ENCODE measurements around the gene PCSK5.

PCSK5 gene

DNA sequence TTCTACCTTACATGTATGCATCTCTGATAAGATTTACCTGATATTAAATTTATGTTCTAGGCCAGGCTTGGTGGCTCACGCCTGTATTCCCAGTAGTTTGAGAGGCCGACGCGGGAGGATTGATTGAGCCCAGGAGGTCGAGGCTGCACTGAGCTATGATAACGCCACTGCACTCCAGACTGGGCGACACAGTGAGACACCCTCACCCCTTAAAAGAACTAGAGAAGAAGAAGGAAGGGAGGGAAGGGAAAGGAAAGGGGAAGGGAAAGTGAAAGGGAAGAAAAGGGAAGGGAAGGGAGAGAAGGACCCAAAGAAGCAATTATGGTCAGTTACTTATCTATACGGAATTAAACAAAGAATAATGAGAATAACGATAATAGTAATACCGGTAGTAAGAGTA, 504.9 kb downstream of the PCSK5 start:
- H3K9me3 Mint-ChIP-seq = no peaks in the 10 kb centered on the region
- no peak for ATAC-seq (replicated peaks; ENCODE audit: extremely low read depth, poor library complexity, severe bottlenecking)
- H3K27ac Mint-ChIP-seq (ENCODE audit: low read depth) = peak overlapping the region; percentile 94
- peak overlapping the region; percentile 90 for H3K4me3 Mint-ChIP-seq
- peaks cover 6% of the 10 kb centered on the region for H3K36me3 Mint-ChIP-seq (ENCODE audit: insufficient read depth)
- H3K27me3 Mint-ChIP-seq = no peaks in the 10 kb centered on the region
- DNase-seq (ENCODE audit: low spot score in 2 of 2) = no peak
- peaks cover 22% of the 10 kb centered on the region for H3K4me1 Mint-ChIP-seq

DNA sequence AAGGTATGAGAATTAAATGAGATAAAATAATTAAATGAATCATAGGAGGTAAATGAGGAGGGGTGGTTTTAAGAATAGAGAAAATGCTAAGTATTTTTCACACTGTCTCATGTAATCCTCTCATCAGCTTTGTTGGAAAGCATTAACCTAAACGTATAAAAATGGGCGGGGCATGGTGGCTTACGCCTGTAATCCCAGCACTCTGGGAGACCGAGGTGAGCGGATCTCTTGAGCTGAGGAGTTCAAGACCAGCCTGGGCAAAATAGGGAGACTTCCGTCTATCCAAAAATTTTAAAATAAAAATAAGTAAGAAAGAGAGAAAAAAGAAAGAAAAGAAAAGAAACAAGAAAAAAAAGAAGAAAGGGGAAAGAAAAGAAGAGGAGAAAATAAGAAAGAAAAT, 505.7 kb downstream of the PCSK5 start:
- H3K27me3 Mint-ChIP-seq = no peaks in the 10 kb centered on the region
- peaks cover 22% of the 10 kb centered on the region for H3K4me1 Mint-ChIP-seq
- ATAC-seq (replicated peaks; ENCODE audit: extremely low read depth, poor library complexity, severe bottlenecking) = no peak

GRCh38 chr9:76396597-76396996, 506.1 kb downstream of the PCSK5 start:
- no peak for DNase-seq (ENCODE audit: low spot score in 2 of 2)
- no peaks in the 10 kb centered on the region for H3K9me3 Mint-ChIP-seq
- H3K27ac Mint-ChIP-seq (ENCODE audit: low read depth) = no peak overlapping the region
- no peak overlapping the region for H3K4me3 Mint-ChIP-seq
- no peaks in the 10 kb centered on the region for H3K27me3 Mint-ChIP-seq
- H3K4me1 Mint-ChIP-seq = peaks cover 22% of the 10 kb centered on the region
- H3K36me3 Mint-ChIP-seq (ENCODE audit: insufficient read depth) = peaks cover 6% of the 10 kb centered on the region
- ATAC-seq (replicated peaks; ENCODE audit: extremely low read depth, poor library complexity, severe bottlenecking) = no peak

More for the DNA sequence above, 505.7 kb downstream of the PCSK5 start:
- Mint-ChIP-seq H3K36me3 (ENCODE audit: insufficient read depth) (peaks cover 6% of the 10 kb centered on the region), H3K9me3 (no peaks in the 10 kb centered on the region), H3K4me3 (no peak overlapping the region), H3K27ac (ENCODE audit: low read depth) (no peak overlapping the region)
- no peak for DNase-seq (ENCODE audit: low spot score in 2 of 2)

- DNase-seq (ENCODE audit: low spot score in 2 of 2) (no peak), ATAC-seq (replicated peaks; ENCODE audit: extremely low read depth, poor library complexity, severe bottlenecking) (no peak)
- H3K4me1 Mint-ChIP-seq = peaks cover 13% of the 10 kb centered on the region
- H3K4me3 Mint-ChIP-seq = no peak overlapping the region
- H3K36me3 Mint-ChIP-seq (ENCODE audit: insufficient read depth) = no peaks in the 10 kb centered on the region
- no peaks in the 10 kb centered on the region for H3K9me3 Mint-ChIP-seq
- no peak overlapping the region for H3K27ac Mint-ChIP-seq (ENCODE audit: low read depth)
- no peaks in the 10 kb centered on the region for H3K27me3 Mint-ChIP-seq
These were observed 509.4 kb downstream of the PCSK5 start for GRCh38 chr9:76399856-76400255.

- DNase-seq (ENCODE audit: low spot score in 2 of 2) = no peak
- Mint-ChIP-seq H3K4me1 (peaks cover 8% of the 10 kb centered on the region), H3K27me3 (no peaks in the 10 kb centered on the region), H3K9me3 (no peaks in the 10 kb centered on the region), H3K36me3 (ENCODE audit: insufficient read depth) (no peaks in the 10 kb centered on the region), H3K27ac (ENCODE audit: low read depth) (no peak overlapping the region), H3K4me3 (no peak overlapping the region)
- no peak for ATAC-seq (replicated peaks; ENCODE audit: extremely low read depth, poor library complexity, severe bottlenecking)
These were observed 510.1 kb downstream of the PCSK5 start for GRCh38 chr9:76400534-76401096.

DNA sequence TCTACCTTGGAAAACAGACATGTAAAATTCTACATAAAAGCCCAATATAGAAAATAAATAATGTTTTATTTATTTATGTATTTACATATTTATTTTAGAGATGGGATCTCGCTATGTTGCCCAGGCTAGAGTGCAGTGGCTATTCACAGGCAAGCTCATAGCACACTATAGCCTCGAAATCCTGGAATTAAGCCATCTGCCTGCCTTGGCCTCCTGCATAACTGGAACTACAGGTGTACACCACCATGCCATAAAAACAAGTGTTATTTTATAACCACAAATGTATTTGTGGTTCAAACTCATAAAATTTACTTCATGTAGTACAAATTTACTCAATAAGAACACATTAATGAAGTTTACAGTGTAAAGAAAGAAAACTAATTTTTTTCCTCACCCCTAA, 510.7 kb downstream of the PCSK5 start:
- no peak overlapping the region for H3K4me3 Mint-ChIP-seq
- H3K27ac Mint-ChIP-seq (ENCODE audit: low read depth) = no peak overlapping the region
- ATAC-seq (replicated peaks; ENCODE audit: extremely low read depth, poor library complexity, severe bottlenecking) (no peak), DNase-seq (ENCODE audit: low spot score in 2 of 2) (no peak)
- no peaks in the 10 kb centered on the region for H3K36me3 Mint-ChIP-seq (ENCODE audit: insufficient read depth)
- H3K27me3 Mint-ChIP-seq = no peaks in the 10 kb centered on the region
- H3K9me3 Mint-ChIP-seq = no peaks in the 10 kb centered on the region
- H3K4me1 Mint-ChIP-seq = peaks cover 7% of the 10 kb centered on the region

- no peaks in the 10 kb centered on the region for H3K36me3 Mint-ChIP-seq (ENCODE audit: insufficient read depth)
- no peaks in the 10 kb centered on the region for H3K9me3 Mint-ChIP-seq
- H3K27ac Mint-ChIP-seq (ENCODE audit: low read depth) = no peak overlapping the region
- H3K4me1 Mint-ChIP-seq = peaks cover 7% of the 10 kb centered on the region
- ATAC-seq (replicated peaks; ENCODE audit: extremely low read depth, poor library complexity, severe bottlenecking) = no peak
- H3K27me3 Mint-ChIP-seq = no peaks in the 10 kb centered on the region
- DNase-seq (ENCODE audit: low spot score in 2 of 2) = no peak
- H3K4me3 Mint-ChIP-seq = no peak overlapping the region
These were observed 511.3 kb downstream of the PCSK5 start for GRCh38 chr9:76401580-76402354.

- DNase-seq (ENCODE audit: low spot score in 2 of 2) = no peak
- ATAC-seq (replicated peaks; ENCODE audit: extremely low read depth, poor library complexity, severe bottlenecking) = peak; percentile 70
- Mint-ChIP-seq H3K27ac (ENCODE audit: low read depth) (peak overlapping the region; percentile 85), H3K27me3 (no peaks in the 10 kb centered on the region), H3K36me3 (ENCODE audit: insufficient read depth) (no peaks in the 10 kb centered on the region), H3K4me3 (peak overlapping the region; percentile 53), H3K4me1 (peaks cover 7% of the 10 kb centered on the region), H3K9me3 (no peaks in the 10 kb centered on the region)
These were observed 512.9 kb downstream of the PCSK5 start for GRCh38 chr9:76403352-76403751.

DNA sequence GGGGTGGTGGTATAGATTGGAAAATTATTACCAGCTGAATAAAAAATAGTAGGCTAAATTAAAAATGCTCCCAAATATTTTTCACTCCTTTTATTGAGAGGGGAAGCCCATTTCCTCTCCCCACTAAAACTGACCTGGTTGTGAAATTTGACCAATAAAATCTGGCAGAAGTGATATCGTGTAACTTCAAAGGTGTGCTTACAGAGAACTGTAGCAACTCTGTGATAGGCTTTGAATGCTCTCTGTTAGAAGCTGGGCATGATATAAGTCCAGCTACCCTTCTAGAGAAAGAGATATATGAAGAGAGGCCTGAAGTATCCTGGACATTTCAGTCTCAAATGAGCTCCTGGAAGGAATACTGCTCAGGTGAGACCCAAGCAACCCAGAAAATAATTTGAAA, 513.9 kb downstream of the PCSK5 start:
- Mint-ChIP-seq H3K9me3 (no peaks in the 10 kb centered on the region), H3K4me3 (no peak overlapping the region), H3K27ac (ENCODE audit: low read depth) (no peak overlapping the region), H3K4me1 (peaks cover 7% of the 10 kb centered on the region), H3K36me3 (ENCODE audit: insufficient read depth) (no peaks in the 10 kb centered on the region), H3K27me3 (no peaks in the 10 kb centered on the region)
- ATAC-seq (replicated peaks; ENCODE audit: extremely low read depth, poor library complexity, severe bottlenecking) (no peak), DNase-seq (ENCODE audit: low spot score in 2 of 2) (no peak)

- Mint-ChIP-seq H3K9me3 (no peaks in the 10 kb centered on the region), H3K36me3 (ENCODE audit: insufficient read depth) (no peaks in the 10 kb centered on the region), H3K27me3 (no peaks in the 10 kb centered on the region), H3K4me1 (peaks cover 7% of the 10 kb centered on the region), H3K27ac (ENCODE audit: low read depth) (no peak overlapping the region), H3K4me3 (no peak overlapping the region)
- DNase-seq (ENCODE audit: low spot score in 2 of 2) (no peak), ATAC-seq (replicated peaks; ENCODE audit: extremely low read depth, poor library complexity, severe bottlenecking) (no peak)
These were observed 514.9 kb downstream of the PCSK5 start for GRCh38 chr9:76405340-76405739.

DNA sequence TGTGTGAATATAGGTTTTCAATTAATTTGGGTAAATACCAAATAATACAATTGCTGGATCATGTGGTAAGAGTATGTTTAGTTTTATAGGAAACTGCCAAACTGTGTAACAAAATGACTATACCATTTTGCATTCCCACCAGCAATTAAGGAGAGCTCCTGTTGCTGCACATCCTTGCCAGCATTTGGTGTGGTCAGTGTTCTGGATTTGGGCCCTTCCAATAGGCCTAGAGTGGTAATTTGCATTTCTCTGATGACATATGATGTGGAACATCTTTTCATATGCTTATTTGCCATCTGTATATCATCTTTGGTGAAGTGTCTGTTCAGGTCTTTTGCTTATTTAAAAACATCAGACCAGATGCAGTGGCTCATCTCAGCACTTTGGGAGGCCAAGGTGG, 515.4 kb downstream of the PCSK5 start:
- peaks cover 7% of the 10 kb centered on the region for H3K4me1 Mint-ChIP-seq
- no peaks in the 10 kb centered on the region for H3K9me3 Mint-ChIP-seq
- ATAC-seq (replicated peaks; ENCODE audit: extremely low read depth, poor library complexity, severe bottlenecking) (no peak), DNase-seq (ENCODE audit: low spot score in 2 of 2) (no peak)
- H3K4me3 Mint-ChIP-seq = no peak overlapping the region
- no peaks in the 10 kb centered on the region for H3K36me3 Mint-ChIP-seq (ENCODE audit: insufficient read depth)
- no peak overlapping the region for H3K27ac Mint-ChIP-seq (ENCODE audit: low read depth)
- no peaks in the 10 kb centered on the region for H3K27me3 Mint-ChIP-seq

Data from central memory CD8-positive, alpha-beta T cell (primary cell).